ENCODE measurements around the gene ZNF628. TPM values are rescaled to one million over a fixed set of nuclear protein-coding genes. Genes with fewer than 3 reads are reported as not detected.

The ZNF628 gene
- total RNA-seq, 1 donor from 2014 or later: 9.7 TPM

DNA sequence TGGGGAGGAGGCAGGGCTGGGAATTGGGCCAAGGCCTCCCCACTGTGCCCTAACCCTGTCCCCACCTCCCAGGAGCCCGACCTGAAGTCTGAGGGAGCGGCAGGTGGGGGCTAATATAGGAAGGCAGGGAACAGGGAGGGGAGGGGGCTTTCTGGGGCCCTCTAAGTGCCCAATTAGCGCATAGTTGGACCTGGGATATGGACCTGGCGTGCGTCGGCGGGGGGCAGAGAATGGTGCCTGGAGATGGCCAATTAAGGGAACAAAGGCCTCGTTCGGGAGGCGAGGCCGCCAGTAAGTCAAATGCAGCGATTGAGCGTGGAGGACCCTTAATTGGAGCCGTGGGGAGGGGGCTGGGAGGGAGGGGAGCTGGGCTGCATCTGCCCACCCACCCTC, 11.8 kb upstream of the ZNF628 start, which contains the start of gene C19orf85:
Gene C19orf85 (minus strand): TSS at position 90 of the 393 bp plus-strand sequence. CDS start 197 bp downstream, outside the sequence.
- no peak for DNase-seq (ENCODE audit: low spot score)

DNA sequence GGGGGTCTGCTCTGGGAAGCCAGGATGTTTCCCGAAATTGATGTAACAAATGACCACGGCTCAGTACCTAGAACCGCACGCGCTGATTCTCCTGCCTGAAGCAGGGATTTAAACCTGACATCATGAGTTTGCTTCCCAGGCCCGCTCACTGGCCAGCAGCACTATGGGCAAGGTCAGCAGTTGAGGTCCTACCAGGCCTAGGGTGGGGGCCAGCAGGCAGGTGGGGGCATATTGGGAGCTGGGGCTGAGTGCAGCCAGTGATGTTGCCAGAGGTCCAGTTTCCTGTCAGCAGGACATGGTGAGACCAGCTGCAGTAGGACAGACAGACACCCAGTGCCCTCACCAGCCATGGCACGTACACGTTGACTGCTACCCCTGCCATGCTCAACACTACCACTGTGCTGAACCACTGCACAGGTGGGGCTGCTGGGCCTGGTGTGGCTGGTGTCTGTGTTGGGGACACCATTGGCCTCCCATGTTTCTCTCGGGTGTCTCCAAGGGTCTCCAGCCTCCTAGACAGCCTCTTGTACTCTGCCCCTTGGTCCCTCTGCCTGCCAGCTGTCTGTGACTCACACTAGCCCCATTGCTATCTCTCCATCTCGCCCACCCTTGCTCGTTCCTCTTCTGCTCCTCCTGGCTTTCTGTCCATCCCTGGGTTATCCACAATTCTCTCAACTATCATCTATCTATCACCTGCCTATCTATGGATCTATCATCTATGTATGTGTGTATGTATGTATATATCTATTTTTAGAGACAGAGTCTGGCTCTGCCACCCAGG, 10.8 kb upstream of the ZNF628 start:
- DNase-seq (ENCODE audit: low spot score): no peak

DNA sequence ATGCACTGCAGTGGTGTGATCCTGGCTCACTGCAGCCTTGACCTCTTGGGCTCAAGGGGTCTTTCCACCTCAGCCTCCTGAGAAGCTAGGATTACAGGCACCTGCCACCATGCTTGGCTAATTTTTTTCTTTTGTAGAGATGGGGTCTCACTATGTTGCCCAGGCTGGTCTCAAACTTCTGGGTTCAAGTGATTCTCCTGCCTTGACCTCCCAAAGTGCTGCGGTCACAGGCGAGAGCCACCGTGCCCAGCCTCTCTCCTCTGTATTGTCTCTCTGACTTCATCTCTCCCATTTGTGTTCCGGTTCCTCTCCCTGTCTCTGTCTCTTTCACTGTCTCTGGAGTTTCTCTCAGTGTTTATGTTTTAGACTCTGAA, 10.2 kb upstream of the ZNF628 start:
- no peak for DNase-seq (ENCODE audit: low spot score)

DNA sequence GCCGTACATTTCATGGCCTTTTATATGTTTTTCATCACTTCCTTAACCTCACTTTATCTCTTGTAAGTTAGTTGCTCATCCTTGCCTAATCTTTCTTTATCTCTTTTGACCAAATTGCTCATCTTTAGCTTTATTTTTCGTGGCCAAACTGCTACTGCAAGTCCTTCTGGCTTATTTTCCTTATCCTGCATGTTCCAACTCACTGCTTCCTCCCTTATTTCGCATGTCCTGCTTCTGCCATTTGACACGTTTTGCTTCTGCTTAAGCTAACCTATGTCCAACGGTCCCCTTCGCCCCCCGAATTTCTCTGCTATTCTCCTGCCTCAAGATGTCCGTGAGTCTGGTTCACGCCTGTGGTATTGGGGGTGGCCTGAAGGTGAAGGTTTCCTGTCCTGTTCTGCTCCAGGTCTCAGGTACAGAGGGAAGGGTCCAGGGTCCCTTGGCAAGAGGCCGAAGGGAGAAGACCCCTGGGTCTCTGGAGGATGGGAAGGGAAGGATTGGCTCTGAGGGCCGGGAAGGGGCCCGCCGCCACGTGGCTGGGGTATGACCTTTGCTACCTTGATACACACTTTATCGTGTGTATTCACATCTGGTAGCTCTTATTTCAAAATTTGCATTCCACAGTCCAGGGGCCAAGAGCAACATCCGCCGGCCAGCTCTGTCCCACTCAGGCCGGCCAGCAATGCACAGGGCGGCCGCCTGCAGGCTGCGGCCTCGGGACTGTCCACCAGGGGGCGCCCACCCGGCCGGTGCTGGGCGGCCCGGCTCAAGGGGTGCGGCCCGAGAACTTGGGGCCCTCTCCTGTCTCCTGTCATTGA, 9.0 kb upstream of the ZNF628 start:
- no peak for DNase-seq (ENCODE audit: low spot score)

DNA sequence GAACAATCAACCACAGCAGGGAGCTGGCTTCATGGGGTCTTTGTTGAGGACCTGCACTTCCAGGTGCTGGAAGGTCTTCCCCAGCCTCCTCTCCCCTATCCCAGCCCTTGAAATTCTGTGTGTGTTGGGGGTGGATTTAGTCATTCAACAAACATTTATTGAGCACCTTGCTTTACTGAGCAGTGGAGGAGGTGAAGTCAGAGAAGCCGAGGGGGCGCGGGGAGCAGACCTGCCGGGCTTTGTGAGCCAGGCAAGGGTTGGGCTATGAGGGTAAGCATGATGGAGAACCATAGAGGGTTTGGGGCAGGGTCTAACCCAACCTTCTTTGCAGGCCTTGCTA, 8.4 kb upstream of the ZNF628 start:
- no peak for DNase-seq (ENCODE audit: low spot score)

DNA sequence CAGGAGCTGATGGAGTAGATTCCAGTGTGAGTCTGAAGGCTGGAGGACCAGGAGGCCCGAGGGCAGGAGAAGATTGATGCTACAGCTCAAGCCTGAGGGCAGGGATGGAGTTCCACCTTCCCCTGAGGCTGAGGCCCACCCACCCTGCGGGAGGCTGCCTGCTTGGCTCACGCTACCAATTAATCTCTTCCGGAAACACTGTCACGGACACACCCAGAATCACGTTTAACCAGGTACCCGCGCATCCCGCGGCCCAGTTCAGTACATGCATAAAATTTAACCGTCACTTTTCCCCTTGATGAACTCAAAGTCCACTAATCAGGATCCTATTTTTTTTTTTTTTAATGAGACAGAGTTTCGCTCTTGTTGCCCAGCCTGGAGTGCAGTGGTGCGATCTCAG, 5.2 kb upstream of the ZNF628 start:
- DNase-seq (ENCODE audit: low spot score): no peak

DNA sequence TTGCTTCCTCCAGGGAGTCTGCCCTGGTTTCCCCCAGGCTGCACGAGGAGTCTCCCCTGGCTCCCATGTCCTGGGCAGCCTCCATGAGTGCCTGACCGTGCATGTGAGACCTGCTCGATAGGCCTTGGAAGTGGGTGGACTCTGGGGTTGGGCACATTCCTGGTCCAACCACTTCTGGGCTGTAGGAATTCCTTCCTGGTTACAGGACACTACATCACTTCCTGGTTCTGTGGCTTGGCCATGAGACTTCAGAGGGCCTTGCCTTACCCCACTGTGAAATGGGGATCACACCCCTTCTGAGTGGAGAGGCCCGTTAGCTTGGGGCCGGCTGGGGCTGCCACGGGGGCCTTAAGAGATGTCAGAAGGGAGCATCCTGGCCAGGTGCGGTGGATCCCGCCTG, 4.0 kb upstream of the ZNF628 start:
- no peak for DNase-seq (ENCODE audit: low spot score)

DNA sequence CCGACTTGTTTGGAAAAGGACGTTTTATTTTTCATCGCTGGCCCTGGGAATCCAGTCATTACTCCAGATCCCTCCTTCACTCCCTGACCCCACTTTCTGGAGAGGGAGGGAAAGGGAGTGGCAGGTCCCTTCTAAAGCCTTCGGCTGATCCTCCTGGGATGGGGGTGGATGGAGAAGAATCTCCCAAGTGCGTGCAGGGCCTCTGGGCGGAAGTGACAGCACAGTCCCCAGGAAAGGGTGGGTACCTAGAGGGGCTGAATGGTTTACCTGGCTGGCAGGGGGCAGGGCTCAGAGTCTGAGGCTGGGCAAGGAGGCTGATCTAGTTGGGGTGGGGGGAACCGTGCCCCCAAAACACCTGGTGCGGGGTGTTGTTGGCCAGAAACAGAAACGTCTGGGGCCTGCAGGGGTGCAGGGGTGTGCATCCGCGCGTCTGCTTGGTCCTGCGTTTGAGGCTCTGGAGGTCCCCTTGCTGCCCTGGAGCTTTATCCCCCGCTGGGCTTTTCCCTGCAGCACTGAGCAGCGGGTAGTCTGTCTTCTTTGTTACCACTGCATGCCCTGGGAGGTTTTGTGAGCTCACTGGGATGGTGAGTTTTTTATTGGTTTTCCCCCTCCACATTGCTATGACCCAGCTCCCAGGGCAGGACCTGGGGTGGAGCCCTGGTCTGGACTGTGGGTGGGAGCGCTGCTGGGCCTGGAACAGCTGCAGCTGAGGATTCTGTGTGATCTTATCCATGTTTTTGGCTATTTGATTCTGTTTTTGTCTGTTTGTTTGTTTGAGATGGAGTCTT, 3.0 kb upstream of the ZNF628 start:
- no peak for DNase-seq (ENCODE audit: low spot score)

DNA sequence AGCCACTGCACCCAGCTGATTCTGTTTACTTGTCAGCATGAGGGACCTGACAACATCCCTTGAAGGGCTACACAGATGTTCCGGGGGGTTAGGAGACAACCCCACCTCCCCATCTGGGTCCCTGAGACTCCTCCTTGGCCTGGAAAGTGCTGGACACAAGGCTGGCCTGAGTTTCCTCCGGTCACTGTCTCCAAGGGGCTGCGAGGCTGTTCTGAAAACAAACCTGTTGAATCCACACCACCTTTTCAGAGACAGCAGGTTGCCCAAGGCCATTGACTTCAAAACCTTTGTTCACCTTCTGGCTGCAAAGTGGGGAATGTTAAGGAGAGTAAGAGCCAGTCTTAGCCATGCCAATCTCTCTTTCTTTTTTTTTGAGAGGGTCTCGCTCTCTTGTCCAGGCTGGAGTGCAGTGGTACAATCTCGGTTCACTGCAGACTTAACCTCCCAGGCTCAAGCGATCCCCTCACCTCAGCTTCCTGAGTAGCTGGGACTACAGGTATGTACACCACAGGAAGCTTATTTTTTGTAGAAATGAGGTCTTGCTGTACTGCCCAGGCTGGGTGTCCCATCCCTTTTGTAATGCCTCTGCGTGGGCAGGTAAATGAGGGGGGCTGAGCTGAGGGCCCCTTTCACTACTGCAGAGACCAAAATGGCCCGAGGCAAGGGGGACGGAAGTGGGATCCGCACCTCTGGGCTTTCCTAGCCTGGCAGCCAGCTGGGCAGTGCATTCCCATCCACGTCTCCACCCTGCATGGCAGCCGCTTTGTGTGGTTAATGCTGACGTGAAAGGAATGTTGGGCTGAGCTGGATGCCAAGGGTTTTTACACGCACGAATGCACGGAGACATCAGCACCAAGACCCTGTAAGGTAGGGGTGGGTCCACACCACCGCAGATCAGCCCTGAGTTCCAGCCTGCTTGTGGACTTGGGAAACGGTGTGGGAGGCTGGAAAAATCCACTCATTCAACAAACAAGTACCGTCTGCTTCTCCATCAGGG, 1.9 kb upstream of the ZNF628 start:
- no peak for DNase-seq (ENCODE audit: low spot score)

DNA sequence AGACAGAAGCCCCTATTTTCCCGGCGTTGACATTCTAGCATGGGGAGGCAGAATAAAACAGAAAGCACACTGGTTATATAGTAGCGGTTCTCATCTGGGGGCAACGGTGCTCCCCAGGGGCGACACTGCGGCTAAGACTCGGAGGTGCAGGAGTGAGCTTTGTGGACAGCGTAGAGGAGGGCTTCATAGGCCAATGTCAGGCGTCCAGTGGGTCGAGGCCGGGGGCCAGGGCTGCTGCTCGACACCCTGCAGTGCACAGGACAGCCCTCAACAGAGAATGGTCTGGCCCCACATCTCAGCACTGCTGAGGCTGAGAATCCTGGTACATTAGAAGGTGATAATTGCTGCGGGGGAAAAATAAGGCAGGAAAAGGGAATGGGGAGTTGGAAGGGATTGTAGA, 1.5 kb downstream of the ZNF628 start:
- no peak for DNase-seq (ENCODE audit: low spot score)

DNA sequence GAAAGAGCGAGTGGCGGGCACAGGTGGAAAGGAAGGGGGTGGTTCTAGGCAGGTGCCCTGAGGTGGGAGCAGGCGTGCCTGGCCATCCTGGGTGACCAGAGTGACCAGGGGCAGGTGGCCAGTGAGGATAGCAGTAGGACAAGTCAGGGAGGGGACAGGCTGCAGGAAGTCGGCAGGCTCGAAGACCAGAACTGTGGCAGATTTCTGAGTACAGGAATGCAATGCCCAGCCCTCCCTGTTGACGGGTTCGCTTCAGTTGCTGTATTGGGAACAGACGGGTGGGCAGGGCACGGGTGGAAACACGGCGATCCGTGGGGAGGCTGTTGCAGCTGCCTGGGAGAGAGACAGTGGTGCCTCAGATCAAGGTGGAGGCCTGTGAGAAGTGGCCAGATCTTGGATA, 1.9 kb downstream of the ZNF628 start:
- no peak for DNase-seq (ENCODE audit: low spot score)

DNA sequence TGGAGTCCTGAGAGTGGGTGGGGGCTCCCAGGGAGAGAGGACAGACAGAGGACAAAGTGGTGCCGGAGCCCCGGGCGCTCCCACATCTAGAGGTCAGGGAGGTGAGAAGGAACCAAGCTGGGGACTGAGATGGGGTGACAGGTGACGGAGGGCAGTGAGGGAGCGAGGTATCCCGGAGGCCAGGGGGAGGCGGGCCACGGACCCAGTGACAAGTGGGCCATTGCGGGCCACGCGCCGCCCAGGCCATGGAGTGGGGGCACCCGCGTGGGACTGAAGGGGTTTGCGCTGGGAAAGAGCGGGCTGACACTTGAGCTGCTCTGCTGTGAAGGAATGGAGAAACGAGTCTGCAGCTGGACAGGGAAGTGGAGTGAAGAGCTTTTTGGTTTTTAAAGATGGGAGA, 2.6 kb downstream of the ZNF628 start:
- no peak for DNase-seq (ENCODE audit: low spot score)

DNA sequence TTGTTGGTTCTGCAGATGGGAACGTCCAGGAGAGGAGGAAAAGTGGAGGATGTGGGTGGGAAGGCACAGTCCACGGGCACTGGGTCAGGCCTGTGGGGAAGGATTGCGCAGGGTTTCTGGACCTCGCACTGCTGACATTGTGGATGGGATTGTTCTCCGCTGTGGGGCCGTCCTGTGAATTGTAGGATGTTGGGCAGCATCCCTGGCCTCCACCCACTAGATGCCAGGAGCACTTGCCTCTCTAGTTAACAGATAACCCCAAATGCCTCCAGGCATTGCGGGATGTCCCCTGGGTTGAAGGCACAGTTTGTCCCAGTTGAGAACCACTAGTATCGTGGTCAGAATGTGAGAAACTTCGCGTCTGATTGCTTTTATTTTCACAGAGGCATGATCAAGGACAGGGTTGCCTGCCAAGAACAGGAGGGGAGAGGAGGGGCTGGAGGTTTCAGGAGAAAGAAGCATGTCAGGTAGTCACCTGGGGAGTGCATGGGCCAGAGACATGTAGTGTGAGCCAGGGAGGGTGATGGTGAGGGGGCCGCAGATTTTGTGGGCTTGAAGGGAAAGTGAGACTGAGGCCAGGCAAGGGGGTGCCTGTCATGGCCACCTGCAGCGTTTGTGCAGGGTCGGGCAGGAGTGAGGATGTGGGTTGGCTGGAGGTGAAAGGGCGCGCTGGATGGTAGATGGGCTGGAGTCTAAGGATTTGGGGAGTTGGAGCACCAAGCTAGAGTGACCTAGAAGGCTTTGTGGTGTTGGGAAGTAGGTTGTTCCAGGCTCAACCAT, 3.2 kb downstream of the ZNF628 start:
- no peak for DNase-seq (ENCODE audit: low spot score)

DNA sequence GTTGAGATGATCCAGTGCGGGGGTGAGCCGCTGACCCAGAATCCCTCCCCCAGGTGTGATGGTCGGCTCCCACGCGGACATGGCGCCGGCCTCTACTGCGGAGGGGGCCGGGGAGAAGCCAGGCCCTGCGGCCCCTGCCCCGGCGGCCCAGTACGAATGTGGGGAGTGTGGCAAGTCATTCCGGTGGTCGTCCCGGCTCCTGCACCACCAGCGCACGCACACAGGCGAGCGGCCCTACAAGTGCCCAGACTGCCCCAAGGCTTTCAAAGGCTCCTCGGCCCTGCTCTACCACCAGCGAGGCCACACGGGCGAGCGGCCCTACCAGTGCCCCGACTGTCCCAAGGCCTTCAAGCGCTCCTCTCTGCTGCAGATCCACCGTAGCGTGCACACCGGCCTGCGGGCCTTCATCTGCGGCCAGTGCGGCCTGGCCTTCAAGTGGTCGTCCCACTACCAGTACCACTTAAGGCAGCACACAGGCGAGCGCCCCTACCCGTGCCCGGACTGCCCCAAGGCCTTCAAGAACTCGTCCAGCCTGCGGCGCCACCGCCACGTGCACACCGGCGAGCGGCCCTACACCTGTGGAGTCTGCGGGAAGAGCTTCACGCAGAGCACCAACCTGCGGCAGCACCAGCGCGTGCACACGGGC, 4.9 kb downstream of the ZNF628 start:
- no peak for DNase-seq (ENCODE audit: low spot score)

DNA sequence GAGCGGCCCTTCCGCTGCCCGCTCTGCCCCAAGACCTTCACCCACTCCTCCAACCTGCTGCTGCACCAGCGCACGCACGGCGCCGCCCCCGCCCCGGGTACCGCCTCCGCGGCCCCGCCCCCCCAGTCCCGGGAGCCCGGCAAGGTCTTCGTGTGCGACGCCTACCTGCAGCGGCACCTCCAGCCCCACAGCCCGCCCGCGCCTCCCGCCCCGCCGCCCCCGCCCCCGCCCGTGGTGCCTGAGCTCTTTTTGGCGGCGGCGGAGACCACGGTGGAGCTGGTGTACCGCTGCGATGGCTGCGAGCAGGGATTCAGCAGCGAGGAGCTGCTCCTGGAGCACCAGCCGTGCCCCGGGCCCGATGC, 5.4 kb downstream of the ZNF628 start:
- DNase-seq (ENCODE audit: low spot score): no peak

DNA sequence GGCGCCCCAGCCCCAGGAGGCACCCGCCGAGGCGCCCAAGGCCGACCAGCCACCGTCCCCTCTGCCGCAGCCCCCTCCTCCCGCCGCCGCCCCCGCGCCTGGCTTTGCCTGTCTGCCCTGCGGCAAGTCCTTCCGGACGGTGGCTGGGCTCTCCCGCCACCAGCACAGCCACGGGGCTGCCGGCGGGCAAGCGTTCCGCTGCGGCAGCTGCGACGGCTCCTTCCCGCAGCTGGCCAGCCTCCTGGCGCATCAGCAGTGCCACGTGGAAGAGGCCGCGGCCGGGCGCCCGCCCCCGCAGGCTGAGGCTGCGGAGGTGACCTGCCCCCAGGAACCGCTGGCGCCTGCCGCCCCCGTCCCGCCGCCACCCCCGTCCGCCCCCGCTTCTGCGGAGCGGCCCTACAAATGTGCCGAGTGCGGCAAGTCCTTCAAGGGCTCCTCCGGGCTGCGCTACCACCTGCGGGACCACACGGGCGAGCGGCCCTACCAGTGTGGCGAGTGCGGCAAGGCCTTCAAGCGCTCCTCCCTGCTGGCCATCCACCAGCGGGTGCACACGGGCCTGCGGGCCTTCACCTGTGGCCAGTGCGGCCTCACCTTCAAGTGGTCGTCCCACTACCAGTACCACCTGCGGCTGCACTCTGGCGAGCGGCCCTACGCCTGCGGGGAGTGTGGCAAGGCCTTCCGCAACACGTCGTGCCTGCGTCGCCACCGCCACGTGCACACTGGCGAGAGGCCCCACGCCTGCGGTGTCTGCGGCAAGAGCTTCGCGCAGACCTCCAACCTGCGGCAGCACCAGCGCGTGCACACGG, 5.9 kb downstream of the ZNF628 start:
- no peak for DNase-seq (ENCODE audit: low spot score)

DNA sequence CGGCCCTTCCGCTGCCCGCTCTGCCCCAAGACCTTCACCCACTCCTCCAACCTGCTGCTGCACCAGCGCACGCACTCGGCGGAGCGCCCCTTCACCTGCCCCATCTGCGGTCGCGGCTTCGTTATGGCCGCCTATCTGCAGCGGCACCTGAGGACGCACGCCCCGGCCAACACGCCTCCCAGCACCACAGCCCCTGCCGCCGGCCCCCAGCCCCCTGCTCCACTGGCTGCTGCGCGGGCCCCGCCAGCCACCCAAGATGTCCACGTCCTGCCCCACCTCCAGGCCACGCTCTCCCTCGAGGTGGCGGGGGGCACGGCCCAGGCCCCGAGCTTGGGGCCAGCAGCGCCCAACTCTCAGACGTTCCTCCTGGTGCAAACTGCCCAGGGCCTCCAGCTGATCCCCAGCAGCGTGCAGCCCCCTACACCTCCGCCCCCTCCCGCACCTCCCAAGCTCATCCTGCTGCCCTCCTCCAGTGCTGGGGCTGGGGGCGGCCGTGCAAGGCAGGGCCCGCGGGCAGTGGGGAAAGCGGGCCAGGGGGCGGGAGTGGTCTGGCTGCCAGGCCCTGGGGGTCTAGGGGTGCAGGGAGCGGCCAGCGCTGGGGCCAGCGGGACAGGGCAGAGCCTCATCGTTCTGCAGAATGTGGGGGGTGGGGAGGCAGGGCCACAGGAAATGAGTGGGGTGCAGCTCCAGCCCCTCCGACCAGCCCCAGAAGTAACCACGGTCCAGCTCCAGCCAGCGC, 6.7 kb downstream of the ZNF628 start:
- DNase-seq (ENCODE audit: low spot score): no peak
